K562 (cell line): ENCODE measurements around the gene RANBP3. TPM values are rescaled to one million over a fixed set of nuclear protein-coding genes. Genes with fewer than 3 reads are reported as not detected.

Experiments used
- CBX8 ChIP-seq: fragments of 200-600 bp; sonication (generic); IDR thresholded peaks from 2 replicates; pipeline ENCODE4 v1.6.1; 2012; ENCODE audit warnings: borderline replicate concordance, mixed run types, low read depth, mild to moderate bottlenecking, moderate library complexity, mixed read lengths, low read length, control low read depth, inconsistent platforms; ENCODE audit not compliant: poor library complexity, severe bottlenecking; ENCODE audit errors: extremely low read depth
- E2F6 ChIP-seq, 2 experiments: IDR thresholded peaks; 2 replicates each; pipeline ENCODE4 v1.6.1; 2011; ENCODE audit warnings: borderline replicate concordance in 1 of 2, control low read depth in 1 of 2, low read depth in 1 of 2, low read length in 1 of 2, mild to moderate bottlenecking in 1 of 2, mixed read lengths in 1 of 2, moderate library complexity in 1 of 2; ENCODE audit not compliant: insufficient read depth in 1 of 2, insufficient read length in 1 of 2, poor library complexity in 1 of 2, severe bottlenecking in 1 of 2; ENCODE audit errors: extremely low read depth in 1 of 2
- GMEB1 ChIP-seq: fragments of 250-450 bp; sonication (Bioruptor Pico); IDR thresholded peaks from 2 replicates; pipeline ENCODE4 v1.4.0; 2020; ENCODE audit warnings: mild to moderate bottlenecking
- KAT7 ChIP-seq: sonication (generic); formaldehyde crosslinking; IDR thresholded peaks from 2 replicates; pipeline ENCODE4 v1.8.0; 2022; ENCODE audit warnings: missing genetic modification reagents, mild to moderate bottlenecking, borderline replicate concordance
- LCOR ChIP-seq: sonication (generic); formaldehyde crosslinking; IDR thresholded peaks from 2 replicates; pipeline ENCODE4 v1.8.0; 2022; ENCODE audit warnings: mild to moderate bottlenecking, missing genetic modification reagents
- MITF ChIP-seq: IDR thresholded peaks from 2 replicates; pipeline ENCODE4 v1.6.1; 2014; ENCODE audit warnings: antibody characterized with exemption
- MXD1 ChIP-seq: fragments of 250-450 bp; sonication (Bioruptor Pico); IDR thresholded peaks from 2 replicates; pipeline ENCODE4 v1.8.0; 2021; ENCODE audit warnings: borderline replicate concordance, mild to moderate bottlenecking, moderate library complexity; ENCODE audit not compliant: poor library complexity, severe bottlenecking
- RBM25 ChIP-seq: fragments of 200-400 bp; formaldehyde crosslinking; IDR thresholded peaks from 2 replicates; pipeline ENCODE4 v1.6.1; 2018; ENCODE audit warnings: low read length, low read depth, moderate library complexity; ENCODE audit not compliant: severe bottlenecking
- SAFB2 ChIP-seq: fragments of 200-400 bp; formaldehyde crosslinking; IDR thresholded peaks from 2 replicates; pipeline ENCODE4 v1.6.1; 2018; ENCODE audit warnings: borderline replicate concordance, low read length, low read depth, moderate library complexity; ENCODE audit not compliant: severe bottlenecking
- SOX6 ChIP-seq: fragments of 450-650 bp; IDR thresholded peaks from 2 replicates; pipeline ENCODE4 v1.6.1; 2014; ENCODE audit warnings: mild to moderate bottlenecking
- TGIF2 ChIP-seq: sonication (generic); formaldehyde crosslinking; IDR thresholded peaks from 2 replicates; pipeline ENCODE4 v1.8.1; 2022; ENCODE audit warnings: mild to moderate bottlenecking, missing genetic modification reagents, moderate library complexity
- THAP7 ChIP-seq: fragments of 250-450 bp; sonication (Bioruptor Pico); IDR thresholded peaks from 2 replicates; pipeline ENCODE4 v1.5.0; 2021
- ZNF134 ChIP-seq: fragments of 250-450 bp; sonication (Bioruptor Pico); conservative IDR thresholded peaks from 2 replicates; pipeline ENCODE4 v1.4.0; 2020
- ZNF609 ChIP-seq: sonication (generic); formaldehyde crosslinking; IDR thresholded peaks from 2 replicates; pipeline ENCODE4 v1.8.1; 2023; ENCODE audit warnings: missing genetic modification reagents, mild to moderate bottlenecking, borderline replicate concordance
- ZSCAN29 ChIP-seq: fragments of 450-650 bp; IDR thresholded peaks from 2 replicates; pipeline ENCODE4 v1.6.1; 2017
- polyA plus RNA-seq, 8 experiments: library from polyadenylated mRNA; depleted of rRNA in 4 of 8; stranded (reverse) in 5 of 8; unstranded in 3 of 8; fragments of >200 nt; fragmentation: Nextera tagmentation in 2 of 8; fragmentation: Illumina TruSeq in 1 of 8; extraction: Ambion mirVana in 2 of 8; extraction: Trizol in 1 of 8; gene quantifications; 2 replicates each; pipeline versions ENCODE4 v1.2.1 to v1.2.3, GENCODE V29; 2011 to 2014; ENCODE audit warnings: inconsistent platforms in 1 of 8, missing spikeins in 1 of 8
- total RNA-seq, 7 experiments: library from RNA; depleted of rRNA in 6 of 7; stranded (reverse); fragments of >200 nt in 6 of 7; fragmentation: Illumina TruSeq in 2 of 7; extraction: Trizol in 2 of 7; gene quantifications; 2 replicates each; pipeline versions ENCODE4 v1.2.1 to v1.2.3, GENCODE V29; 2011 to 2021; ENCODE audit warnings: low replicate concordance in 1 of 7

Gene RANBP3
- total and polyA plus RNA-seq, 9 of the 15 experiments (the other 6 are each of a cell fraction or from before 2014, with no cell fraction given) = 0.90 to 95.1 (median 63.2) TPM

- TF ChIP-seq ZNF609 = no peak
- no peak for TF ChIP-seq CBX8
- no peak for TF ChIP-seq GMEB1 (CRISPR knock-in tag)
- peak; percentile 63; the same call in 1 of the 2 replicates for TF ChIP-seq SOX6
- TF ChIP-seq LCOR (CRISPR knock-in tag) = peak; percentile 85
- TF ChIP-seq MXD1 (CRISPR knock-in tag) = peak; percentile 86
- no peak for TF ChIP-seq ZNF134 (CRISPR knock-in tag)
- no peak for TF ChIP-seq THAP7
- TF ChIP-seq TGIF2 (CRISPR knock-in tag) = no peak
- TF ChIP-seq RBM25 = peak; percentile 90
- peak; percentile 48 to 61 for TF ChIP-seq E2F6 (IDR thresholded peaks at IDR 0.05; ENCODE audit: borderline replicate concordance in 1 of 2, extremely low read depth in 1 of 2, insufficient read depth in 1 of 2, insufficient read length in 1 of 2, low read depth in 1 of 2, low read length in 1 of 2, poor library complexity in 1 of 2, severe bottlenecking in 1 of 2)
- no peak for TF ChIP-seq SAFB2
- no peak; the same call in 1 of the 2 replicates for TF ChIP-seq KAT7 (CRISPR knock-in tag)
- TF ChIP-seq MITF = no peak
- 0 out of 2 replicates have a peak, but pooled peaks have one; percentile 3 for TF ChIP-seq ZSCAN29
These were observed 74.2 kb downstream of the RANBP3 start, which contains the start of gene NDUFA11 (continued) for GRCh38 chr19:5903624-5904351.
